K562 (cell line): Measurements from ENCODE around the gene PSMD13. TPM values are rescaled to one million over a fixed set of nuclear protein-coding genes. Genes with fewer than 3 reads are reported as not detected.
A peak's percentile ranks its signal among the peaks of the same experiment; 100 is the strongest.

Source experiments
- ARNT ChIP-seq, 2 experiments: fragments of 450-650 bp; IDR thresholded peaks; 2 replicates each; pipeline ENCODE4 v1.6.1; 2016; ENCODE audit warnings: mild to moderate bottlenecking in 1 of 2
- ATF1 ChIP-seq, 2 experiments: fragments of 450-650 bp in 1 of 2; IDR thresholded peaks; 2 replicates each; pipeline ENCODE4 v1.6.1; 2016; ENCODE audit warnings: missing compliant biosample characterization in 1 of 2, missing genetic modification characterization in 1 of 2
- CREB3 ChIP-seq: fragments of 450-650 bp; conservative IDR thresholded peaks from 2 replicates; pipeline ENCODE4 v1.6.1; 2016; ENCODE audit warnings: missing genetic modification characterization, low read depth, mild to moderate bottlenecking, missing compliant biosample characterization, moderate library complexity
- EP300 ChIP-seq: IDR thresholded peaks from 2 replicates; pipeline ENCODE4 v1.6.1; 2012; ENCODE audit warnings: low read length, improper control_type of control experiment
- HNRNPK ChIP-seq: fragments of 200-400 bp; formaldehyde crosslinking; IDR thresholded peaks from one replicate; pipeline ENCODE4 v1.6.1; 2018; ENCODE audit warnings: mild to moderate bottlenecking, low read depth, low read length; ENCODE audit not compliant: poor library complexity, severe bottlenecking
- NR2F6 ChIP-seq: fragments of 450-650 bp; formaldehyde crosslinking; IDR thresholded peaks from 2 replicates; pipeline ENCODE4 v1.4.0; 2020; ENCODE audit warnings: mild to moderate bottlenecking
- PATZ1 ChIP-seq: fragments of 250-450 bp; sonication (Bioruptor Pico); IDR thresholded peaks from 2 replicates; pipeline ENCODE4 v1.5.0; 2020; ENCODE audit warnings: mild to moderate bottlenecking, borderline replicate concordance
- PML ChIP-seq: IDR thresholded peaks from 2 replicates; pipeline ENCODE4 v1.6.1; 2012; ENCODE audit warnings: low read length, inconsistent platforms
- RBM15 ChIP-seq: fragments of 200-400 bp; formaldehyde crosslinking; IDR thresholded peaks from 2 replicates; pipeline ENCODE4 v1.6.1; 2018; ENCODE audit warnings: mild to moderate bottlenecking, low read length, moderate library complexity; ENCODE audit not compliant: insufficient read depth
- RBM39 ChIP-seq: fragments of 200-400 bp; formaldehyde crosslinking; optimal IDR thresholded peaks from 2 replicates; pipeline ENCODE3; 2018; ENCODE audit warnings: low read depth, low read length
- SIRT6 ChIP-seq: IDR thresholded peaks from one replicate; pipeline ENCODE4 v1.6.1; 2012; ENCODE audit warnings: low read depth, mild to moderate bottlenecking, control low read depth, inconsistent platforms, low read length, moderate library complexity
- SRF ChIP-seq, 2 experiments: fragments of 250-450, 450-650 bp in 1 of 2; sonication (Bioruptor Pico) in 1 of 2; sonication (generic) in 1 of 2; formaldehyde crosslinking; IDR thresholded peaks; 2 replicates each; pipeline versions ENCODE4 v1.5.0 to v1.5.1; 2020 to 2022; ENCODE audit warnings: mild to moderate bottlenecking in 1 of 2, missing genetic modification reagents in 1 of 2
- ZBTB33 ChIP-seq: sonication (generic); formaldehyde crosslinking; IDR thresholded peaks from 2 replicates; pipeline ENCODE4 v1.8.1; 2023; ENCODE audit warnings: mild to moderate bottlenecking, missing genetic modification reagents
- ZKSCAN1 ChIP-seq: fragments of 150-350 bp; IDR thresholded peaks from 2 replicates; pipeline ENCODE4 v1.6.1; 2016; ENCODE audit warnings: low read depth, low read length
- ZNF146 ChIP-seq: IDR thresholded peaks from one replicate; pipeline ENCODE4 v1.6.1; 2018; ENCODE audit warnings: missing compliant biosample characterization; ENCODE audit not compliant: unreplicated experiment
- ZNF232 ChIP-seq: sonication (generic); formaldehyde crosslinking; IDR thresholded peaks from 2 replicates; pipeline ENCODE4 v1.8.0; 2022; ENCODE audit warnings: mild to moderate bottlenecking, missing genetic modification reagents
- ZNF518B ChIP-seq: fragments of 250-450 bp; sonication (Bioruptor Pico); IDR thresholded peaks from 2 replicates; pipeline ENCODE4 v1.5.0; 2021; ENCODE audit warnings: mild to moderate bottlenecking, moderate library complexity
- ZNF830 ChIP-seq: fragments of 250-450 bp; sonication (Bioruptor Pico); IDR thresholded peaks from 2 replicates; pipeline ENCODE4 v1.5.0; 2021; ENCODE audit warnings: mild to moderate bottlenecking
- polyA plus RNA-seq, 8 experiments: library from polyadenylated mRNA; depleted of rRNA in 4 of 8; stranded (reverse) in 5 of 8; unstranded in 3 of 8; fragments of >200 nt; fragmentation: Nextera tagmentation in 2 of 8; fragmentation: Illumina TruSeq in 1 of 8; extraction: Ambion mirVana in 2 of 8; extraction: Trizol in 1 of 8; gene quantifications; 2 replicates each; pipeline versions ENCODE4 v1.2.1 to v1.2.3, GENCODE V29; 2011 to 2014; ENCODE audit warnings: inconsistent platforms in 1 of 8, missing spikeins in 1 of 8
- total RNA-seq, 7 experiments: library from RNA; depleted of rRNA in 6 of 7; stranded (reverse); fragments of >200 nt in 6 of 7; fragmentation: Illumina TruSeq in 2 of 7; extraction: Trizol in 2 of 7; gene quantifications; 2 replicates each; pipeline versions ENCODE4 v1.2.1 to v1.2.3, GENCODE V29; 2011 to 2021; ENCODE audit warnings: low replicate concordance in 1 of 7

Gene PSMD13
- total and polyA plus RNA-seq, 9 of the 15 experiments (the other 6 are each of a cell fraction or from before 2014, with no cell fraction given): 185 to 383 (median 267) TPM

GRCh38 chr11:287821-288477 lies 51.2 kb downstream of the PSMD13 start (continued):
- no peak for TF ChIP-seq PATZ1 (CRISPR knock-in tag)
- TF ChIP-seq CREB3 (tag): no peak
- no peak for TF ChIP-seq NR2F6 (CRISPR knock-in tag)
- TF ChIP-seq PML: no peak
- TF ChIP-seq EP300: no peak
- no peak for TF ChIP-seq ZNF146 (CRISPR knock-in tag)
- 0 out of 2 replicates have a peak, but pooled peaks have one; percentile 11 for TF ChIP-seq ZBTB33 (CRISPR knock-in tag)
- no peak for TF ChIP-seq SRF (CRISPR knock-in tag; IDR thresholded peaks at IDR 0.05)
- no peak for TF ChIP-seq ZKSCAN1
- TF ChIP-seq SIRT6: no peak
- TF ChIP-seq ARNT (IDR thresholded peaks at IDR 0.05): no peak
- TF ChIP-seq RBM15: no peak
- TF ChIP-seq ZNF518B (CRISPR knock-in tag): no peak
- no peak for TF ChIP-seq ZNF830 (CRISPR knock-in tag)
- peak; percentile 64; the same call in 1 of the 2 replicates for TF ChIP-seq ZNF232
- TF ChIP-seq ATF1 (CRISPR knock-in tag; IDR thresholded peaks at IDR 0.05): no peak
- TF ChIP-seq ATF1 (tag; IDR thresholded peaks at IDR 0.05): peak; percentile 41
- no peak for TF ChIP-seq HNRNPK
- TF ChIP-seq RBM39: no peak
